Parathyroid adenoma (tissue), 2 donors: ENCODE data around the gene NELFB.

Experiments
- H2AFZ ChIP-seq: fragments of 300-600 bp; sonication (generic); one replicate; pipeline ENCODE4 v1.7.0; 2017; ENCODE audit warnings: antibody characterized with exemption, mild to moderate bottlenecking
- H3K27ac ChIP-seq: fragments of 300-600 bp; sonication (generic); one replicate; pipeline ENCODE4 v1.7.0; 2017
- H3K27me3 ChIP-seq: fragments of 300-600 bp; sonication (generic); one replicate; pipeline ENCODE4 v1.7.0; 2017; ENCODE audit warnings: low read length; ENCODE audit not compliant: control insufficient read depth, insufficient read depth
- H3K36me3 ChIP-seq: fragments of 300-600 bp; sonication (generic); one replicate; pipeline ENCODE4 v1.7.0; 2017; ENCODE audit warnings: low read length; ENCODE audit not compliant: control insufficient read depth, insufficient read depth
- H3K4me1 ChIP-seq: fragments of 300-600 bp; sonication (generic); one replicate; pipeline ENCODE4 v1.7.0; 2017; ENCODE audit warnings: control low read depth
- H3K4me2 ChIP-seq: fragments of 300-600 bp; sonication (generic); one replicate; pipeline ENCODE4 v1.7.0; 2017; ENCODE audit warnings: low read length
- H3K4me3 ChIP-seq: fragments of 300-600 bp; sonication (generic); one replicate; pipeline ENCODE4 v1.7.0; 2017; ENCODE audit warnings: low read depth, low read length
- H3K79me2 ChIP-seq: fragments of 300-600 bp; sonication (generic); one replicate; pipeline ENCODE4 v1.7.0; 2017; ENCODE audit warnings: control low read depth
- H3K9ac ChIP-seq: fragments of 300-600 bp; sonication (generic); one replicate; pipeline ENCODE4 v1.7.0; 2017; ENCODE audit warnings: mild to moderate bottlenecking
- H3K9me3 ChIP-seq: fragments of 300-600 bp; sonication (generic); one replicate; pipeline ENCODE4 v1.7.0; 2017; ENCODE audit warnings: low read length; ENCODE audit not compliant: control insufficient read depth
- CTCF ChIP-seq: fragments of 300-600 bp; sonication (generic); IDR thresholded peaks from one replicate; pipeline ENCODE4 v1.7.0; 2017; ENCODE audit warnings: antibody characterized with exemption, mild to moderate bottlenecking
- donor health status: primary hyperparathyroidism.

NELFB gene

GRCh38 chr9:137217276-137218211, 37.6 kb upstream of the NELFB start:
- TF ChIP-seq CTCF, result no peak
- H3K9me3 ChIP-seq, result no peaks in the 10 kb centered on the region
- H2AFZ ChIP-seq, result no peak overlapping the region
- no peak overlapping the region for H3K27ac ChIP-seq
- no peaks in the 10 kb centered on the region for H3K36me3 ChIP-seq
- H3K27me3 ChIP-seq, result no peaks in the 10 kb centered on the region
- no peak overlapping the region for H3K9ac ChIP-seq
- peak overlapping the region; percentile 45 for H3K4me2 ChIP-seq
- peak overlapping the region; percentile 19 for H3K4me3 ChIP-seq
- no peaks in the 10 kb centered on the region for H3K4me1 ChIP-seq
- H3K79me2 ChIP-seq, result no peaks in the 10 kb centered on the region

DNA sequence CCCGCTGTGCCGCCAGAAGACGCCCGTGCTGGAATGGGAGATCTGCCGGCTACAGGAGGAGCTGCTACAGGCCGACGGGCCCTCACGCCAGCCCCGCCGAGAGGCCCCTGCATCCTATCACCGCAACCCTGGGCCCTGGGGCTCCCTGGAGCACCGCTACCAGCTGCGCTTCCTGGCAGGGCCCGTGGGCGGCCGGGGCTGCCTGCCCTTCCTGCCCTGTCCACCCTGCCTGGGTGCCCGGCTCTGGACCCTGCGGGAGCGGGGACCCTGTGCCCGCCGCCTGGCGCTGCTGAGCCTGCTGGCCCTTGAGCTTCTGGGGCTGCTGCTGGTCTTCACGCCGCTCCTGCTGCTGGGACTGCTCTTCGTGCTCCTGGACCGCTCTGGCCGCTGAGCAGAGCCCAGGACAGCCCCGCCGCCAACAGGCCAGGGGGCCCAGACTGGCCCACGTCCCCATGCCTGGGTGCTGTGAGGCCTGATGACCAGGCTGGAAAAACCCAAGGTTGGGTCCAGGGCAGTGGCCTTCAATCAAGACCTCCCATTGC, 36.8 kb upstream of the NELFB start:
- no peak for TF ChIP-seq CTCF
- Histone ChIP-seq H3K4me1 (no peaks in the 10 kb centered on the region), H3K36me3 (no peaks in the 10 kb centered on the region), H3K27me3 (no peaks in the 10 kb centered on the region), H3K4me2 (no peak overlapping the region), H3K9ac (no peak overlapping the region), H2AFZ (no peak overlapping the region), H3K79me2 (no peaks in the 10 kb centered on the region), H3K27ac (no peak overlapping the region), H3K9me3 (no peaks in the 10 kb centered on the region), H3K4me3 (no peak overlapping the region)

- H3K4me3 ChIP-seq, result no peak overlapping the region
- no peak overlapping the region for H3K27ac ChIP-seq
- no peaks in the 10 kb centered on the region for H3K27me3 ChIP-seq
- H3K36me3 ChIP-seq, result no peaks in the 10 kb centered on the region
- no peaks in the 10 kb centered on the region for H3K79me2 ChIP-seq
- no peaks in the 10 kb centered on the region for H3K4me1 ChIP-seq
- no peak overlapping the region for H3K9ac ChIP-seq
- no peak for TF ChIP-seq CTCF
- H2AFZ ChIP-seq, result no peak overlapping the region
- H3K4me2 ChIP-seq, result no peak overlapping the region
- no peaks in the 10 kb centered on the region for H3K9me3 ChIP-seq
Measured at GRCh38 chr9:137218754-137219271, 36.3 kb upstream of the NELFB start.

DNA sequence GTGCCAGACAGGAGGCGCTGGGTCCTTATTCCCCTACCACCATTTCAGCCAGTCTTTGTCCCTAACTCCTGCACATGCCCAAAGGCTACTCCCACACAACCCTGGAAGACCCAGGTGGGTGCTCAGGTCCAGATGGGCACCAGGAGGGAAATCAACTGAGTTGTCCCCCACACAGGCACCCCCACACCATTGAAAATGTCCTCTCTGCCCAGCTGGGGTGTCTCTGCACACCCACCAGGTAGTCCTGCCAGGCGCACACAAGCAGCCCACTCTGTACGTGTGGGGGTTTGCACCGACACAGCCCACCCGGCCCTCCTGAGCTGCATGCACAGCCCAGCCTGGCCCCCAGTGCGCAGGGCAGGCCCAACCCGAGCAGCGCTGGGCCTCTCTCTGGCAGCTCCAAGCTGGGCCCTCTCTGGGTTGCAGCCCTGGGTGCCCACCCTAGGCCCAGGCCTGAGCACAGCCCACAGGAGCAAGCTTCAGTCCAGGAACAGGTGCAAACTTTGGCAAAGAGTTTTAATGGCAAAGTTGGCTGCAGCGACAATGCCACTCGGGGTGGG, 35.3 kb upstream of the NELFB start:
- no peak overlapping the region for H3K27ac ChIP-seq
- H3K9me3 ChIP-seq, result no peaks in the 10 kb centered on the region
- H2AFZ ChIP-seq, result no peak overlapping the region
- H3K36me3 ChIP-seq, result no peaks in the 10 kb centered on the region
- no peak overlapping the region for H3K4me2 ChIP-seq
- no peak overlapping the region for H3K9ac ChIP-seq
- H3K79me2 ChIP-seq, result no peaks in the 10 kb centered on the region
- H3K4me1 ChIP-seq, result no peaks in the 10 kb centered on the region
- TF ChIP-seq CTCF, result no peak
- no peak overlapping the region for H3K4me3 ChIP-seq
- H3K27me3 ChIP-seq, result no peaks in the 10 kb centered on the region
